HepG2 (cell line): ENCODE measurements around the gene SF1. TPM values are rescaled to one million over a fixed set of nuclear protein-coding genes. Genes with fewer than 3 reads are reported as not detected.

ENCODE experiments used
- CTCF ChIP-seq: sonication (generic); formaldehyde crosslinking; IDR thresholded peaks from 2 replicates; pipeline ENCODE4 v1.5.0; 2020; ENCODE audit warnings: mild to moderate bottlenecking, missing genetic modification reagents, moderate library complexity
- FOXO4 ChIP-seq: sonication (generic); formaldehyde crosslinking; conservative IDR thresholded peaks from 2 replicates; pipeline ENCODE4 v1.8.1; 2023; ENCODE audit warnings: missing genetic modification reagents
- GABPB1 ChIP-seq: IDR thresholded peaks from 2 replicates; pipeline ENCODE4 v1.6.1; 2016; ENCODE audit warnings: mild to moderate bottlenecking, missing genetic modification reagents, moderate library complexity, missing compliant biosample characterization
- PAXIP1 ChIP-seq: sonication (generic); formaldehyde crosslinking; conservative IDR thresholded peaks from 2 replicates; pipeline ENCODE4 v1.4.0; 2020; ENCODE audit warnings: mild to moderate bottlenecking, missing genetic modification reagents, moderate library complexity
- ZFX ChIP-seq: sonication (generic); formaldehyde crosslinking; IDR thresholded peaks from 2 replicates; pipeline ENCODE4 v1.4.0; 2020; ENCODE audit warnings: mild to moderate bottlenecking, low read depth, missing genetic modification reagents, moderate library complexity
- ZGPAT ChIP-seq: IDR thresholded peaks from 2 replicates; pipeline ENCODE4 v1.6.1; 2016; ENCODE audit warnings: mild to moderate bottlenecking
- polyA plus RNA-seq, 8 experiments: library from polyadenylated mRNA; depleted of rRNA in 3 of 8; stranded (reverse) in 7 of 8; unstranded in 1 of 8; fragments of >200 nt; fragmentation: Illumina TruSeq in 4 of 8; extraction: Trizol in 4 of 8; gene quantifications; 2 replicates each; pipeline versions ENCODE4 v1.2.1 to v1.2.3, GENCODE V29; 2011 to 2016; ENCODE audit warnings: low read depth in 4 of 8, missing spikeins in 1 of 8, mixed read lengths in 1 of 8; ENCODE audit not compliant: insufficient read depth in 1 of 8
- total RNA-seq, 5 experiments: library from RNA; depleted of rRNA; stranded (reverse); fragments of >200 nt; fragmentation: Illumina TruSeq; extraction: Trizol; gene quantifications; 2 replicates each; pipeline ENCODE4 v1.2.3, GENCODE V29; 2016; ENCODE audit warnings: low read depth in 1 of 5

SF1 gene
- total and polyA plus RNA-seq, 2 of the 13 experiments (the other 11 are each of a cell fraction or from before 2014, with no cell fraction given), result 55.5 to 70.4 TPM

- TF ChIP-seq PAXIP1, result 0 out of 2 replicates have a peak, but pooled peaks have one; percentile 28
- 0 out of 2 replicates have a peak, but pooled peaks have one; percentile 25 for TF ChIP-seq FOXO4
- TF ChIP-seq CTCF, result 0 out of 2 replicates have a peak, but pooled peaks have one; percentile 3
- 0 out of 2 replicates have a peak, but pooled peaks have one; percentile 29 for TF ChIP-seq ZFX
- TF ChIP-seq ZGPAT, result no peak
- TF ChIP-seq GABPB1 (CRISPR knock-in tag), result peak; percentile 36; the same call in 1 of the 2 replicates
Measured at GRCh38 chr11:64726211-64726641, 52.1 kb downstream of the SF1 start (continued).
